HG02884 (cell line): ENCODE results near the gene CABP4.
"Not testable (repeated sequence)": the region's sequence is repeated elsewhere in the genome, so short reads cannot be mapped to it uniquely, and the experiment has no call there.

Source experiments
- ATAC-seq: cut with Tn5 transposase; IDR thresholded peaks from one replicate; pipeline ENCODE4 v1.9.1; 2021; ENCODE audit warnings: mild to moderate bottlenecking, moderate library complexity; ENCODE audit not compliant: unreplicated experiment

CABP4 gene

DNA sequence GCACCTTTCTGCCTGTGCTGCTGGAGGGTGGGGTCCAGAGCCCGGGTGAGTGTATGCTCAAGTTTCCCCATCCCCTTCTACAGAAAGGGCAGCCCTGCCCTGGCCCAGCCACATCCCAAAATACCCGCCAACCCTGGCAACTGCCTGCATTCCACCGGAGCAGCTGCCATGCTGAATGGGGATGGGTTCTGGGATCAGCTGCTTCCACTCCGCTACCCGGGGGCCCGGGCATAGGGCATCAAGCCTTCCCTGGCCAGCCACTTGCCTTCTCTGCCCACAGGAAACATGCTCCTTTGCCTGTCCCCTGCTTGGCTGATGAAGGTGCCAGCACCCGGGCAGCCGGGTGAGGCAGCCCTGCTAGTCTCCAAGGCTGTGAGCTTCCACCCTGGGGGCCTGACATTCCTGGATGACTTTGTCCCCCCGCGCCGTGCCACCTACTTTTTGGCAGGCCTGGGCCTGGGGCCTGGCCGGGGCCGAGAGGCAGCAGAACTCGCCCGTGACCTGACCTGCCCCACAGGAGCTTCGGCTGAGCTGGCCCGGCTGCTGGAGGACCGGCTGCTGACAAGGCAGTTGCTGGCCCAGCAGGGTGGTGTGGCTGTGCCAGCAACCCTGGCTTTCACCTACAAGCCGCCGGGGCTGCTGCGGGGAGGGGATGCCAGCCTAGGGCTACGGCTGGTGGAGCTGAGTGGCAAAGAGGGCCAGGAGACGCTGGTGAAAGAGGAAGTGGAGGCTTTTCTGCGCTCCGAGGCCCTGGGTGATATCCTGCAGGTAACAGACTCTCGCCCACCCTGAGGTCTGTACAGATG is 36.5 kb upstream of the CABP4 start:
- ATAC-seq: no peak

DNA sequence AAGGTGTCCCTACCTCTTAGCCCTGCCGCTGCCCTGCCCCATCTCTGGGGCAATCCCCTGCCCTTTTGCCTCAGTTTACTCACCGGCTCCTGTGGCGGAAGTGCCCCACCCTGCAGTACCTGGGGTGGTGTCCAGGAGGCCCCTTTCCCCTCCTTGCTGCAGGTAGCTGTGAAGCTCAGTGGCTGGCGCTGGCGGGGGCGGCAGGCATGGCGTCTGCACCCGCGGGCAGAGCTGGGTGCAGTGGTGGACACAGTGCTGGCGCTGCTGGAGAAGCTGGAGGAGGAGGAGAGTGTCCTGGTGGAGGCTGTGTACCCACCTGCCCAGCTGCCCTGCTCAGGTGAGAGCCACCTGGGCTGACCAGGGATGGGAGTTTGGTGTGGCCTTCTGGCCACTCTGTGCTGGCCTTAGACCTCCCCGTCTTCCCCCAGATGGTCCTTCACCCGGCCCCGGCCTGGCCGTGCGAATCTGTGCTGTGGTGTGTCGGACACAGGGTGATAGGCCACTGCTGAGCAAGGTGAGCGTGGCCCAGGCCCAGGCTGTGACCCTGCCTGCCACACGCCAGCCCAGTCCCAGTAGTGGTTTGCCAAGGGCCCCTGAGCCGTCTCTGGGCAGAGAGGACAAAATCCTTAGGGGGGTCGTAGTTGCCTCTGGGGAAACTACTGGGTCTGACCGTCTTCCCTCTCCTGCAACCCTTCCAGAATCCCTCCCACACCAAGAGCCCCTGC is 35.7 kb upstream of the CABP4 start:
- ATAC-seq: no peak

DNA sequence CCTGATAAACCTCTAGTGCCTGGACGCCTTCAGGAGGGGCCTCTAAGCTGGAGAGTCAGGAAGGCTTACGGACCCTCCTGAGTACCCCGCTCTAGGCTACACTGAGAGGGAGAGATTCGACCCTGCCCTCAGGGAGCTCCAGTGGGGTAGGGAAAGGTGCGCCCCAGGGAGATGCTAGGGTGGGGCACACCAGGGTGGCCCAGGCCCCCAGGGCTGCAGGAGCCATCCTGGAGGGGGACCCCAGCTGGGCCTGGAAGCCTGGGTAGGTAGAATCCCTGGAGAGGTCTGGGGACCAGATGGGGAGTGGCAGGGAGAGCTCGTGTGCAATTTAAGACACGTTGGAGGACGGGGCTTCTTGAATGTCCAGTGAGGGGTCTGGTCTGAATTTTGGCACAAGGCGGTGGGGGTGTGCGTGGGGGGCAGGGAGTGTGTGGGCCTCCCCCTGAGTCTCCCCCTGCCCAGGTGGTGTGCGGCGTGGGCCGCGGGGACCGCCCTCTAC is 35.0 kb upstream of the CABP4 start:
- no peak for ATAC-seq

DNA sequence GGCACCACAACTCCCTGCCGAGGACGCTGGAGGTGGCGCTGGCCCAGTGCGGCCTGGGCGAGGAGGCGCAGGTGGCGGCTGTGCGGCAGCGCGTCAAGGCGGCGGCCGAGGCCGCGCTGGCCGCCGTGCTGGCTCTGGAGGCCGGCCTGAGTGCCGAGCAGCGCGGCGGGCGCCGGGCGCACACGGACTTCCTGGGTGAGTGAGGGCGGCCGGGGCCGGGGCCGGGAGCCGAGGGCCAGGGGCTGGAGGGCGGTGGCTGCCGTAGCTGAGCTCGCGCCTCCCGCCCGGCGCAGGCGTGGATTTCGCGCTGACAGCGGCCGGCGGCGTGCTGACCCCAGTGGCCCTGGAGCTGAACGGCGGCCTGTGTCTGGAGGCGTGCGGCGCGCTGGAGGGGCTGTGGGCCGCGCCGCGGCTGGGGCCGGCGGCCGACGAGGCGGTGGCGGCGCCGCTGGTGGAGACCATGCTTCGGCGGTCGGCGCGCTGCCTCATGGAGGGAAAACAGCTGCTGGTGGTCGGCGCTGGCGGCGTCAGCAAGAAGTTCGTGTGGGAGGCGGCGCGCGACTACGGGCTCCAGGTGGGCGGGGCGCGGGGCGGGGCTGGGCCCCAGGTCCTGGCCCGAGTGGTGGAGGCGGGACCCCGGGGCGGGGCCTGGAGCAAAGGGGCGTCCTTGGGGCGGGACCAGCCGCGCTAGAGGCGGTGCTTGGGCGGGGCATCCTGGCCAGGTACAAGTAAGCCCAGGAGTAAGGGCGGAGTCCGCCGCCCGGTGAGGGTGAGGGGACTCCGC is 34.3 kb upstream of the CABP4 start:
- ATAC-seq: peak; percentile 71

DNA sequence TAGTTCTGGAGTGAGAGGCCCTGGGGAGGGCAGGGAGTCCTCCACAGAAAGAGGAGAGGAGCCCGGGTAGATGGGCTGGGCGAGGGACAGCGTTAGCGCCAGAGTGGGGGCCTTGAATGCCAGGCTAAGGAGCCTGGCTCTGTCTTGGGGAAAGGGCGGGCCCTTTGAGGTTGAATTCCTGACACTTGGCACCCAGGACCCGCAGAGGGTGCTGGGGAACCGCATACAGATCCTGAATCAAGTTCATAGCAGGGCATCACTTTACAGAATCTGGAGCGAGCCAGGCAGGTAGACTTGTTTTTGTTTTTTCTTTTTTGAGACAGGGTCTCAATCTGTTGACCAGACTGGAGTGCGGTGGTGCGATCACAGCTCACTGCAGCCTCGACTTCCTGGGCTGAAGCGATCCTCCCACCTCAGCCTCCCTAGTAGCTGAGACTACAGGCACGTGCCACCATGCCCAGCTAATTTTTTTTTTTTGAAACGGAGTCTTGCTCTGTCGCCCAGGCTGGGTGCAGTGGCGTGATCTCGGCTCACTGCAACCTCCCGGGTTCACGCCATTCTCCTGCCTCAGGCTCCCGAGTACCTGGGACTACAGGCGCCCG is 33.6 kb upstream of the CABP4 start:
- ATAC-seq: no peak

DNA sequence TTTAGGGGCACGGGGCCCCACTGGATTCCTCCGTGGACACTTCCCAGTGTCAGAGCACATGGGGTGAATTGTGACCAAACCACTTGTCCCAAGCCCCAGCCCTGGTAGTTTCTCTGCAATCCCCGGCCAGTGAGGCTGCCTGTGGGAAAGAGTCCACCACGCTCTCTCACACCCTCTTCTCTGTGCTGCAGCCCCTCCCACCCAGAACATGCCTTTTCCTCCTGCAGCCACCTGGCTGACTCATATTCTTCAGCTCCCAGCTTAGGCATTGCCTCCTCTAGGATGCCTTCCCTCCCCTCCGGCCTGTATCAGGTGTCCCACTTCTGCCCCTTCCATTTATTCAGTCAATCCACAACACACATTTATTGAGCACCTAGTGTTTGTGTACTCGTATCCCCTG is 32.3 kb upstream of the CABP4 start:
- no peak for ATAC-seq

DNA sequence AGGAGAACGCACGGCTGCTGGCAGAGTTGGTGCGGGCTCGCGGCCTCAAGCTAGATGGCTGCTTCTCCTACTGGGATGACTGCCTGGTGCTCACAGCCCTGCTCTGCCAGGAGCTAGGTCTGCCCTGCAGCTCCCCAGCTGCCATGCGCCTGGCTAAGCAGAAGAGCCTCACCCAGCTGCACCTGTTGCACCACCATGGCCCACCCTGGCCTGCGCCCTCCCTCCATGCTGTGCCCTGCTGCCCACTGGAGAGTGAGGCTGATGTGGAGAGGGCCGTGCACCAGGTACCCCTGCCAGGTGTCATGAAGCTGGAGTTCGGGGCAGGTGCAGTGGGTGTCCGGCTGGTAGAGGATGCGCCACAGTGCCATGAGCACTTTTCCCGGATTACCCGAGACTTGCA is 31.7 kb upstream of the CABP4 start:
- no peak for ATAC-seq

DNA sequence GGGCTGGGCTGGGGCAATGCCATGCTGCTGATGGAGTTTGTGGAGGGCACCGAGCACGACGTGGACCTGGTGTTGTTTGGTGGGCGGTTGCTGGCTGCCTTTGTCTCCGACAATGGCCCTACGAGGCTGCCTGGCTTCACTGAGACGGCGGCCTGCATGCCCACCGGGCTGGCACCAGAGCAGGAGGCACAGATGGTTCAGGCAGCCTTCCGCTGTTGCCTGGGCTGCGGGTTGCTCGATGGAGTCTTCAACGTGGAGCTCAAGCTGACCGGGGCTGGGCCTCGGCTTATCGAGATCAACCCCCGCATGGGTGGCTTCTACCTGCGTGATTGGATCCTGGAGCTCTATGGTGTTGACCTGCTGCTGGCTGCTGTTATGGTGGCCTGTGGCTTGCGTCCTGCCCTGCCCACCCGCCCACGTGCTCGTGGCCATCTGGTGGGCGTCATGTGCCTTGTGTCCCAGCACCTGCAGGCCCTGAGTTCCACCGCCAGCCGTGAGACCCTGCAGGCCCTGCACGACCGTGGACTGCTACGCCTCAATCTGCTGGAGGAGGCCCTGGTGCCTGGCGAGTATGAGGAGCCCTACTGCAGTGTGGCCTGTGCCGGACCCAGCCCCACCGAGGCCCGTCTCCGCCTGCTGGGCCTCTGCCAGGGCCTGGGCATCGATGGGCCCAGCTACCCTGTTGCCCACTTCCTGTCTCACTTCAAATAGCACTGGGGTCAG is 31.1 kb upstream of the CABP4 start:
- no peak for ATAC-seq

DNA sequence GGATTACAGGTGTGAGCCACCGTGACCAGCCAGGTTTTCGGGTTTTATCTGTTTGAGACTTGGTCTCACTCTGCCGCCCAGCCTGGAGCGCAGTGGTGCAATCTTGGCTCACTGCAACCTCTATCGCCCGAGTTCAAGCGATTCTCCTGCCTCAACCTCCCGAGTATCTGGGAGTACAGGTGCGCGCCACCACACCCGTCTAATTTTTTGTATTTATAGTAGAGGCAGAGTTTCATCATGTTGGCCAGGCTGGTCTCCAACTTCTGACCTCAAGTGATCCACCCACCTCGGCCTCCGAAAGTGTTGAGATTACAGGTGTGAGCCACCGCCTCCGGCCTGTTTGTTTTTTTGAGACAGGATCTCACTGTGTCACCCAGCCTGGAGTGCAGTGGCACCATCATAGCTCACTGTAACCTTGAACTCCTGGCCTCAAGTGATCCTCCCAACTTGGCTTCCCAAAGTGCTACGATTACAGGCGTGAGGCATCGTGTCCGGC is 27.7 kb upstream of the CABP4 start:
- ATAC-seq: not testable (repeated sequence)

DNA sequence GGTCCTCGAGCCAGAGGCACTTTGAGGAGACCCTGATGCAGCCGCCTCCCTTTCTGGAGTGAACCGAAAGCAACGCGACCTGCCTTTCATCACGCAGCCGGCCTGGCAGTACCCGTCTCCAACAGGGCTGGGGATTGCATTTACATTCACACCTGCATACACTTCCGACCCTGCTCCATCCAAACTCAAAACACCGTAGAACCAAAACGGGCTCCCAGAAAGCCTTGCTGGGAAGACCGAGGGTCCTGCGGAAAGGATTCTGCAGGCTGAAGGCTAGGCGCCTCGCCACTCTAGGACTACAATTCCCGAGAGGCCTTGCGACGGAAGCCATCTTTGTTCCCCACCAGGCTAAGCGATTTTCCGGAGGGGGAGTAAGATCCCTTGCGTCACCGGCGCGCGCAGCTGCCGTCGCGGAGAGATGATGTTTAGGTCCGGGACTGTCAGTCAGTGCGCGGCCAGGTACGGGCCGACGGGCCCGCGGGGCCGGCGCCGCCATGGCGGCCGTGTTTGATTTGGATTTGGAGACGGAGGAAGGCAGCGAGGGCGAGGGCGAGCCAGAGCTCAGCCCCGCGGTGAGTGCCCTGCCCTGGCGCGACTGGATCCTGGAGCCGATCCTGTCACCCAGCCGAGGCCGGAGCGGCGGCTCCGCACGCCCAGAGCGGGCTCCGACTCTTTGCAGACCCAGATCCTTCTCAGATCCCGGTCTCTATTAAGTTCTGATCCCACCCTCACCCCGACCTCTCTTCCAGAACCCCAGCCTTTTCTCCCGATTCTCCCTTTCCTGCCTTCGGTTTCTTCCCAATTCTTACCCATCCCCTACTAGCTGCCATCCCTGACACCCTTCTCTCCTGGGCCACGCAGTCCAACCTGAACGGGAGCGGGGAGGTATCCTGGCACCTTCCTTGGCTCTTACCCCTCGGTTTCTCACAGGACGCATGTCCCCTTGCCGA is 26.8 kb upstream of the CABP4 start, which contains the start of gene RPS6KB2:
Gene RPS6KB2, plus strand, starts transcription at position 443 of the 950 bp plus-strand sequence. Its CDS starts 52 bp downstream, at position 495.
- peak; percentile 64 for ATAC-seq

DNA sequence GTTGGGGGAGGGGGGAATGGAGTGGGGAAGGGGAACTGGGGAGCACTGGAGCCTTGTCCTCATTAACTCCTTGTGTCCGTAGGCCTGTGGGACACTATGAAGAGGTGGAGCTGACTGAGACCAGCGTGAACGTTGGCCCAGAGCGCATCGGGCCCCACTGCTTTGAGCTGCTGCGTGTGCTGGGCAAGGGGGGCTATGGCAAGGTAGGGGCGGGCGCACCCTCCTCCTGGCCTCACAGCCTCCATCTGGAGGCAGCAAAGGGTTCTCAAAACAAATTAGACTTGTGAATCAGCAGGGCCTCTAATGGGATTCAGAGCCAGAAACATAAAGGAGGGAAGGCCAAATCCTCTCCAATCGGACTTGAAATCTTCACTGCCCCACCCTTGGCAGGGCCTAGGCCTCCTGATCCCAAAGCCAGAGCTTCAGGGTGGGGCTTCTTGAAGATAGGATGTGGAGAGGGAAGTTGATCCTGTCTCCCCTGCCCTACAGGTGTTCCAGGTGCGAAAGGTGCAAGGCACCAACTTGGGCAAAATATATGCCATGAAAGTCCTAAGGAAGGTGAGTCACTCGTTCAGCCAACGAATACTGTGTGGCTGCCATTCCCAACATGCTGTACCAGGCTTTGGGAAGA is 26.0 kb upstream of the CABP4 start:
- no peak for ATAC-seq

DNA sequence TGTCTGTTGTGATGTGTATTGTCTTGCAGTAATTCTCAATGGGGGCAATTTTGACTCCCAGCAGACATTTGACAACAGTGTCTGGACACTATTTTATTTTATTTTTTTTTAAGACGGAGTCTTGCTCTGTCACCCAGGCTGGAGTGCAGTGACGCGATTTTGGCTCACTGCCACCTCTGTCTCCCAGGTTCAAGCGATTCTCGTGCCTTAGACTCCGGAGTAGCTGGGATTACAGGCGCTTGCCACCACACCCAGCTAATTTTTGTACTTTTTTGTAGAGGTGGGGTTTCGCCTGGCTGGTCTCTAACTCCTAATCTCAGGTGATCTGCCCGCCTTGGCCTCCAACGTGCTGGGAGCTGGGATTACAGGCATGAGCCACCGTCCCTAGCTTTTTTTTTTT is 25.4 kb upstream of the CABP4 start:
- no peak for ATAC-seq

DNA sequence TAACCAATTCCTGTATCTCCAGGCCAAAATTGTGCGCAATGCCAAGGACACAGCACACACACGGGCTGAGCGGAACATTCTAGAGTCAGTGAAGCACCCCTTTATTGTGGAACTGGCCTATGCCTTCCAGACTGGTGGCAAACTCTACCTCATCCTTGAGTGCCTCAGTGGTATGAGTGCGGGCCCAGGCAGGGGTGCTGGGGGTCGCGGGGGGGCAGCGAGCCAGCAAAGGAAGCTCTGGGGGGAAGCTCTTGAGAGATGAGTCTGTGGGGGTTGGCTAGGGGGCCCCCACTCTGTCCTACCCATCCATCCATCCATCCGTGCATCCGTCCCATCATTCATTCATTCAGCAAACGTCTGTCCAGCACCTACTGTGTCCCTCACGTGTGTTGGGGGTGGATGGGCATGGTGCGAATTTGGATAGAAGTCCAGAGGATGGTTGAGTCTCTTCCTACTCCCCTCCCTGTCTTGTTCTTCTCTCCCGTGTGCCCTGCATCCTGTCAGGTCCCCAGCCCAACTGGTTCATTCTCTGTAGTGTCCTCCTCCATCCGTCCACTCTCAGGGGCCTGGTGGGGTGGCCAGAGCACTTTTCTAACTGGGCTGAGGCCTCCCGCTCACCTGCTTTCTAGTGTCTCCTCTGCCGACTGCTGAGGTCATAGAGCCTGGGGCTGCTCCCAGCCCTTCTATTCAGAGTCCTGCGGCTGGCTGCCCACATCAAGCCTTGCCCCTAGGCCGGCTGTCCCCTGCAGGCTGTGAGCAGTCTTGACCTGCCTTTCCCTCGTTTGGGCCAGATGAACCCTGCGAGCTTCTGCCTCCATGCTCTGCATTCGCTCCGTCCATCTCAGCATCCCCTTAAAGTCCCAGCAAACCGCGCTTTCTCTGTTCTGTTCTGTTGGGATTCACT is 23.6 kb upstream of the CABP4 start:
- ATAC-seq: no peak

DNA sequence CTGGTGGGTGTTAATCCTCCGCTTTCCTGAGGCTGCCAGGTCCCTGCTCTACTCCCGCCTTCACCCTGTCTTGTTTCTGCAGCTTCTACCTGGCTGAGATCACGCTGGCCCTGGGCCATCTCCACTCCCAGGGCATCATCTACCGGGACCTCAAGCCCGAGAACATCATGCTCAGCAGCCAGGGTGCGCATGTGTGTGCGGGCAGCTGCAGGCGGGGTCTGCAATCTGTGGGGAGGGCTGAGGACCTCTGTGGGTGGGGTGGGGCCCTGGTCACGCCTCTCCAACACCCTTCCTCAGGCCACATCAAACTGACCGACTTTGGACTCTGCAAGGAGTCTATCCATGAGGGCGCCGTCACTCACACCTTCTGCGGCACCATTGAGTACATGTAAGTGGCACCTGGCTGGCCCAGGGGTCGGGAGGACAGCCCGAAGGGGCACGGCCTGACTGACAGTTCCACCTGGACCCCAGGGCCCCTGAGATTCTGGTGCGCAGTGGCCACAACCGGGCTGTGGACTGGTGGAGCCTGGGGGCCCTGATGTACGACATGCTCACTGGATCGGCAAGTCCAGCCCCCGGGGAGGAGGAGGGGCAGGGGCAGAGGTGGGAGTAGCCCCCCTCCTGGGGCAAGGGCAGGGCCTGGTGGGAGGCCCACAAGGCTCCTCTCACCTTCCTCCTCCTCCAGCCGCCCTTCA is 22.4 kb upstream of the CABP4 start:
- no peak for ATAC-seq

DNA sequence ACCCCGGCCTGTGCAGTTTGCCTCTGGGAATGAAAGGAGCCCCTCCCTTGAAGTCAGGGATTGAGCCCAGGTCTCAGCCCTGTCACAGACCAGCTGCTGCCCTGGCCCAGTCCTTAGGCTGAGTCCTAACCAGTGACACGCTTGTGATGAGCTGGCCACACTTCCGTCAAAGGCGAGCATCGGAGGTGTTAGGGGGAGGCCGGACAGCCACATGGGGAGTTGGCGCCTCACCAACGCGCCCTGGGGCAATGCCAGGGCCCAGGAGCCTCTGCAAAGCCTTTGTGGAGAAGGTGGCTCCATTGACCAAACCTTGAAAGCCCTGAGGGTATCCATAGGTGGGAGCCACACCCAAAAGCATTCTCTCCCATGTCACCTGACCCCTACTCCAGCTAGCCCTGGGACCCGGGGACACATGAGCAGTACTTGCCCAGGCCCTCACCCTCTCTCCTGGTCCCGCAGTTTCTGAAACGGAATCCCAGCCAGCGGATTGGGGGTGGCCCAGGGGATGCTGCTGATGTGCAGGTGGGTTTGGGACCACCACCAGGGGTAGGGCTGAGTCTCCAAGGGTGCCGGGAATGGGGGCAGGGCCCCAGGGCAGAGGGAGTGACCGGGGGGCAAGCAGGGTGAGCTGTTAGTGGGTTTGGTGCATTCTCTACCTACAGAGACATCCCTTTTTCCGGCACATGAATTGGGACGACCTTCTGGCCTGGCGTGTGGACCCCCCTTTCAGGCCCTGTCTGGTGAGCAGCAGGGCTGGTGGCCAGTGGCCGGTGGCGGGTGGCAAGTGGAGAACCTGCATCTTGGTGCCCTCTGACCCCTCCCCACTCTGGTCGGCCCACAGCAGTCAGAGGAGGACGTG is 21.4 kb upstream of the CABP4 start:
- ATAC-seq: no peak

DNA sequence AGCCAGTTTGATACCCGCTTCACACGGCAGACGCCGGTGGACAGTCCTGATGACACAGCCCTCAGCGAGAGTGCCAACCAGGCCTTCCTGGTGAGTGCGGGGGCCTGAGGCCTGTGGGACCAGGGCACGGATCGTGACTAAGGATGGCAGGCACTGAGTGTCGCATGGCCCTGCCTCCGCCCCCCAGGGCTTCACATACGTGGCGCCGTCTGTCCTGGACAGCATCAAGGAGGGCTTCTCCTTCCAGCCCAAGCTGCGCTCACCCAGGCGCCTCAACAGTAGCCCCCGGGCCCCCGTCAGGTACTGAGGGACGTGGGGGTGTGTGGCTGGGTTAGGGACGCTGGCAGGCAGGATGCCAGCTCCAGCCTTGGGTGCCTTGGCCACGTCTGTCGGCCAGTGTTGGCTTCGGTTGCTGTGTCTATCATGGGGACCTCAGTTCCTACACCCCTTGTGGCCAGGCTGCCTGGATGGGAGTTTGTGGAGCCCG is 20.7 kb upstream of the CABP4 start:
- no peak for ATAC-seq
